Daoy (cell line): ENCODE data around the gene OR51A2. TPM values are rescaled to one million over a fixed set of nuclear protein-coding genes. Genes with fewer than 3 reads are reported as not detected.
A peak's percentile ranks its signal among the peaks of the same experiment; 100 is the strongest.
"Not testable (repeated sequence)": the region's sequence is repeated elsewhere in the genome, so short reads cannot be mapped to it uniquely, and the experiment has no call there.

ENCODE experiments used
- DNase-seq: peaks from one replicate; pipeline ENCODE4 v3.0.0-alpha.2; 2015; ENCODE audit warnings: low read depth
- total RNA-seq: library from RNA; depleted of rRNA; stranded (reverse); fragments of >200 nt; shearing (Covaris generic); gene quantifications from 2 replicates; pipeline ENCODE4 v1.2.3, GENCODE V29; 2014; rRNA removed

OR51A2 gene
- total RNA-seq, result not detected in 2 replicates

DNA sequence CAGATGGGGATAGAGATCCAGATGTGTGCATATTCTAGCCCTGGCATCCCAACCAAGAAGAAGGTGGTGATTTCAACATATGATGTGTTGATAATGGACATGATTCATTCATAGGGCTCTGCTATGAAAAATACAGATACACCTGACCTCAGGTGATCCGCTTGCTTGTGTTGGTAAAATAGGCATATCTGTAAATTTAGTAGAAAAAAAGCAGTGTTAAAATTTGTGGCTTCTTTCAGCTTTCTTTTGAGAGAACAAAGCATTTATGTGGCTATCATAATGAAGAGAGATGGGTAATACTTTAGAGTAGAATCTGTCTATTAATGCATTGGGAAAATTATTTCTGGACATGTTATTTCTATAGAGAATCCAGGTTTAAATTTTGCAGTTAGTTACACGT is at the start of gene OR51A2:
OR51A2 (minus strand) TSS at position 101 of the 400 bp plus-strand sequence; CDS start at position 101, 0 bp downstream.
- DNase-seq, result not testable (repeated sequence)

GRCh38 chr11:5004424-5005274 is 49.1 kb upstream of the OR51A2 start:
- DNase-seq, result peak; percentile 18

DNA sequence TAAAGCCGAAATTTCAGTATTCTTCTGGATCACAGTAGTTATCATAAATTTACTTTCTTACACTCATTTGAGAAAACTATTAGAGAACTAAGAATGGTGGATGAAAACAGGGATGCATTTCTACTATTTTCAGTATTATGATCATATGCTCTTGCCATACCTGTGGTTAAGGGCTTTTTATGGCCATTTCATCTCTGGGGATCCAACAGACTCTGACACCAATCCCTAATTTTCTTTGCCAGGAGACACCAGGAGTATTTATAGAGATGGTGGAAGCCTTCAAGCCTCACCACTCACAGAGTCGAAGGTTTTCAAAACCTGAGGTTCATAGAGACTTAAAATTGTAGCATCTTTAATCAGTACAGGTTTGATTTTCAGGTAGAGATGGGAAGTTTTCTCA is 39.0 kb upstream of the OR51A2 start, which contains the start of gene OR51L1:
OR51L1 (plus strand) TSS at position 301 of the 400 bp plus-strand sequence. CDS start 4,132 bp downstream, outside the sequence.
- DNase-seq, result no peak

GRCh38 chr11:4991060-4991459 is 35.5 kb upstream of the OR51A2 start:
- DNase-seq, result no peak

GRCh38 chr11:4983841-4984240 is 28.3 kb upstream of the OR51A2 start:
- no peak for DNase-seq

DNA sequence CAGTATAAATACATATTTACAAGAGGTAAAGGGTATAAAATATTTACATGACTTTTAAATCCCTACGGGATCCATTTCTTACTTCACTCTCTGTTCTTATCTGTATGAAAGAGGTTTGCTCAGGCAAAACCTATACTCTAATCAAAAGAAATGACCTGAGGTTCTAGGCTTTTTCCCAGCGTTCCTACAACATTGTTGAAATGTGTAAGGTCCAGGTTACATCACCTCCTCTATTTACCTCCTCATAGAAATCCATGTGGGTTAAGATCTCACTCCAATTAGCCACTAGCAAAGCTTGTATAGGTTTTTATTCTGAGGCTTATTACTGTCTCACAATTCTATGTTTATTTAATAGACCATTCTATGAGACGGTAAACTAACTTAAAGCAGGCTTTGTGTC is 27.2 kb upstream of the OR51A2 start:
- no peak for DNase-seq

- DNase-seq, result no peak
Measured at GRCh38 chr11:4979036-4979435, 23.5 kb upstream of the OR51A2 start.

DNA sequence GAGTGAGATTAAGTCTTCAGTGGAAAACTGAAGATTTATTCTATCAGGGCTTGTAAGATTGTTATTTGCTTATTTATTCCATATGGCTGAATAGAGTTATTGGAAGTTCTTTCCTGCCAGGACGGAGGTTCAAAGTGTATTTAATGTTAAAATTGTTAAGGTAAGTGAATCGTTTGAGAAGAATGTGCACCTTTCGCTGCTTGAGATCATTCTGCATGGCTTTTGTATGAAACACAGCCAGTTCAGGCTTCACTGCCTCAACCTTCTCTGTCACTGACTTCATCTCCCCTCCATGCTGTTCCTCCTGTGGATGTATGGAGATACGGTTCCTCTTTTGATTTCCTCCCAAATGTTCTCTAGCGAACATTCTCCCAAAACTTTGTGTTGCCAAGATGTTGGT is 19.9 kb upstream of the OR51A2 start:
- DNase-seq, result no peak

DNA sequence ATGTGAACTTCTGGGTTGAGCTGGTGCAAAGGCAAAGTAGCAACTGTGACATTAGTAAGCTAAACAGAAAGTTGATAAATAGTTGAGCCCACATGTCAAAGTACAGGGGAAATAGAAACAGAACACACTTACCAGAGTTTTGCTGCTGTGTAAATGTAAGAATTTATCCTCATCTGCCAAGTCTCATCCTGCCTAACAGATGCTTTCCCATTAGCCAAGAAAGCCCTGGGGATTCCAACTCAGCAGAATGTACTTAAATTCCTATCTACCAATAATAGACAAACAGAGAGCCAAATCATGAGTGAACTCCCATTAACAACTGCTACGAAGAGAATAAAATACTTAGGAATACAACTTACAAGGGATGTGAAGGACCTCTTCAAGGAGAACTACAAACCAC is 7.3 kb upstream of the OR51A2 start:
- no peak for DNase-seq

- no peak for DNase-seq
Measured at GRCh38 chr11:4960877-4961276, 5.4 kb upstream of the OR51A2 start.

DNA sequence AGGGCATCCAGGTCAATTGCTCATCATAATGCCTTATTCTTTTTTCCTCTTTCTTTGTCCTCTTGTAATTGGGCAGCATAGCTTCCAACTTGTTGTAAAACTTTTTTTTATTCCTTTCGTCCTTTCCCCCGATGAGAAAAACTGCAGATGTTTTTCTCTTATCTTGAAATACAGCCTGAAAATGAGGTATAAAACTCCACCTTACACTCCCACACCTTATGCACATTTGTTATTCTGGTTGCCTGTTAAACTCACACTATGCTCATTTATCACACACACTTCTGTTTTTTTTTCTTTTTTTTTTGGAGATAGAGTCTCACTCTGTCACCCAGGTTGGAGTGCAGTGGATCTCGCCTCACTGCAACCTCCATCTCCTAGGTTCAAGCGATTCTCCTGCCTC is 1.9 kb upstream of the OR51A2 start:
- no peak for DNase-seq

GRCh38 chr11:4947505-4947904 is 8.0 kb downstream of the OR51A2 start, which contains the start of gene OR51A4:
Gene OR51A4 (minus strand): TSS chr11:4947605. CDS start chr11:4947100, 505 bp downstream.
- DNase-seq, result no peak

DNA sequence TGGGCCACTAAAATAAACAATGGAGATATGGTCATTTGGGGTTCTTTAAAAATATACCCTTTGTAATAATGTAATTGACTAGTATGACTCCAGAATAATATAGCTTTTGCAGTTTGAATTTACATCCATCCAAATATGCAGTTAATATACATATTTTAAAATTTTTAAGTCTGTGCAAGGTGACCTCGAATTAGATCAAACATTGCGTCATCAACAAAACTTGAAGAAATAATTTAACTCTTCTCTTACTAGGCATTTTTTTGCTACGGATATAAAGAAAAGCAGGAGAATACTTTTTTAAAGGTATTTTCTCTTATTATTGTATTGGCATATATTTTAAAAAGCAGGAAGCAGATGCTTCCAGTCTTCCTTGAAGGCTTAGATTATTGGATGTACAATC is 18.8 kb downstream of the OR51A2 start:
- no peak for DNase-seq

DNA sequence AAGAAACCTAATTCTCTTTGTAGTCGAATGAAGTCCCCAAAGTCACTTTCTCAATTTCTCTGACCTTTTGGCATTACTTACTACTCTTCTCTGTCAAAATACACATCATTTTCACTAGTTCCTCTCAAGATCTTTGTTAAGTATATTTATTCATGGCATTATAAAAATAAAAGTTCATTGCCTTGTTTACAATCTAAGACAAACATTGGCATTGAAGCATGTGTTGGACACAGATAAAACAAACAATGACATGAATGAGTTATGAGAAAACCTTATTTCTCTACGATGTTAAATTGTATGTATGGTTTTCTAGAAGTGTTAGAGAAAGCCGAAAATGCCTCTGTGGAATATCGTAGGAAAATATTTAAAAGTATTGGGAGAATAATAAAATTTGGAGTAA is 22.8 kb downstream of the OR51A2 start:
- no peak for DNase-seq

DNA sequence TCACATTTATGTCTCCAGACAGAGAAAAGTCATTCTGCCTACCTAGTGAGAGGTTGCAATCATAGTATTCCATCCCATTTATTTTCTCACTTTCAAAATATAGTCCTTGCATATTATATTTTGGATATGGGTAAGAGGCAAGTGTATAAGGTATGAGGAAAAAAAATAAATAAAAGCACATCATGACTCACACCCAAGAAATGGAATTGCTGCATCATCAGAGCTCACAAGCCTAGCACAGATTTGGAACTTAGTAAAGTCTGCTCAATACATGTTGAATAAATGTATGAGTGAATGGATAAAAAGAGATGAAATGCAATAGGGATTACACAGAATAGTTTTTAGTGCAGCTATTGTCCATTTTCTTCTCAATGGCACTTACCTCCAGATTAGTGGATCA is 28.9 kb downstream of the OR51A2 start:
- no peak for DNase-seq

DNA sequence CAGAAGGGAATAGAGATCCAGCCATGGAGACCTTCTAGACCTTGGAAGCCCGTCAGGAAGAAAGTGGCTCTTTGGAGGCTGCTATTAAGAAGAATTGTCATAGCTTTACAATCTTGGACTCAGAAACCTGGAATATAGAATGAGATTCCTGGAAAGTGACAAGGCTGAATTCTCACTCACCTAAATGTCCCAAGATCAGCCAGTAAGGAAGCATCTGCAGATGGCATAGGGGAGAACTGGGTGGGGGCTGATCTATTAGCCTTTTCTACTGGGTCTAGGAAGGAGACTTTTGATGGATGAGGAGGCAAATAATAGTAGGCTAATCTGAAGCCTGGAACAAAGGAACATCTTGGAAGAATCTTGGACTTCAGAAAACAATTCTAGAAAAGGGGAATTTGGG is 31.3 kb downstream of the OR51A2 start, which contains the start of gene OR51G1:
OR51G1 (minus strand) TSS at position 101 of the 400 bp plus-strand sequence; CDS start at position 101, 0 bp downstream.
- DNase-seq, result no peak

GRCh38 chr11:4922304-4922703 is 33.2 kb downstream of the OR51A2 start:
- DNase-seq, result no peak

GRCh38 chr11:4921796-4922195 is 33.7 kb downstream of the OR51A2 start:
- no peak for DNase-seq

- no peak for DNase-seq
Measured at GRCh38 chr11:4919250-4919649, 36.3 kb downstream of the OR51A2 start, which contains the start of gene OR51G2. Gene OR51G2 (minus strand): TSS chr11:4919350. CDS start chr11:4915663, 3,687 bp downstream.

DNA sequence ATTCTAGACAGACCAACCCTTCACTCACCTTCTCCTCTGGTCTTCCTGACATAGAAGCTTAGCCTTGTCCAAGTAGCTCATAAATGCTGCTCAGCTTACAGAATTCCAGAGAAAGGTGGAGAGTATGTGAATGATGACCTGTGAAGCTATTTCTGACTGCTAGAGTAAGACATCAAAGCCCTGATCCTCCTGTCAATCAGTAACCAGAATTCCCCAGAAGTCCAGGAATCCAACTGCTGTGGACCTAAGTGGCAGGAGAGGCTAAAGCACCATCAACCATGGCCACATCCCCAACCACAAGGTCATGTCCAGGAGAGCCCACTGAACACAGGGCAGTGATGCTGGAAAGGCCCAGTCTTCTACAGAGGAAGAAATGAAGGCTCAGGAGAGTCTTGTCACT is 38.9 kb downstream of the OR51A2 start:
- DNase-seq, result no peak
